ENCODE measurements around the gene ZW10.

DNA sequence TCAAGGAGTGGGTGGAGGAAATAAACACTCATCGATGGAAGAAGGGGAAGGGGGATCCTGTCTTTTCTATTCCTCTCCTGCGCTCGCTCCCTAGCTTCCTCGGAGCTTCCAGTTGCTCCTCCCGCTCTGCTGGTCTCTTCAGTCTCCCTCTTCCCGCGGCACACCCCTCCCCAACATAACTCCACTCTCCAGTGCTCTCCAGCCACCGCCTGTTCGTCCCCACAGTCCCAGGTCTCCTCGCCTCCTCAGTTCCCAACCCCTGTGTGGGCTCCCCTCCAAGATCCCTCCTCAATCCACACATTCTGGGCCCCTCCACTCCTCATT is 438 bp downstream of the ZW10 start:
- no peak for TF ChIP-seq POLR2A (IDR thresholded peaks at IDR 0.05; ENCODE audit: low read depth, low read length)
- TF ChIP-seq POLR2AphosphoS5 (IDR thresholded peaks at IDR 0.05; ENCODE audit: low read depth, low read length) = no peak
- TF ChIP-seq TAF1 (IDR thresholded peaks at IDR 0.05; ENCODE audit: low read depth, low read length) = no peak
- no peak for TF ChIP-seq SPI1 (IDR thresholded peaks at IDR 0.05; ENCODE audit: low read depth, low read length)

Data from GM12891 (cell line).